Measurements from ENCODE around the gene ELFN2.
"Not testable (repeated sequence)": the region's sequence is repeated elsewhere in the genome, so short reads cannot be mapped to it uniquely, and the experiment has no call there.

Gene ELFN2, protein sequence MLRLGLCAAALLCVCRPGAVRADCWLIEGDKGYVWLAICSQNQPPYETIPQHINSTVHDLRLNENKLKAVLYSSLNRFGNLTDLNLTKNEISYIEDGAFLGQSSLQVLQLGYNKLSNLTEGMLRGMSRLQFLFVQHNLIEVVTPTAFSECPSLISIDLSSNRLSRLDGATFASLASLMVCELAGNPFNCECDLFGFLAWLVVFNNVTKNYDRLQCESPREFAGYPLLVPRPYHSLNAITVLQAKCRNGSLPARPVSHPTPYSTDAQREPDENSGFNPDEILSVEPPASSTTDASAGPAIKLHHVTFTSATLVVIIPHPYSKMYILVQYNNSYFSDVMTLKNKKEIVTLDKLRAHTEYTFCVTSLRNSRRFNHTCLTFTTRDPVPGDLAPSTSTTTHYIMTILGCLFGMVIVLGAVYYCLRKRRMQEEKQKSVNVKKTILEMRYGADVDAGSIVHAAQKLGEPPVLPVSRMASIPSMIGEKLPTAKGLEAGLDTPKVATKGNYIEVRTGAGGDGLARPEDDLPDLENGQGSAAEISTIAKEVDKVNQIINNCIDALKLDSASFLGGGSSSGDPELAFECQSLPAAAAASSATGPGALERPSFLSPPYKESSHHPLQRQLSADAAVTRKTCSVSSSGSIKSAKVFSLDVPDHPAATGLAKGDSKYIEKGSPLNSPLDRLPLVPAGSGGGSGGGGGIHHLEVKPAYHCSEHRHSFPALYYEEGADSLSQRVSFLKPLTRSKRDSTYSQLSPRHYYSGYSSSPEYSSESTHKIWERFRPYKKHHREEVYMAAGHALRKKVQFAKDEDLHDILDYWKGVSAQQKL

DNA sequence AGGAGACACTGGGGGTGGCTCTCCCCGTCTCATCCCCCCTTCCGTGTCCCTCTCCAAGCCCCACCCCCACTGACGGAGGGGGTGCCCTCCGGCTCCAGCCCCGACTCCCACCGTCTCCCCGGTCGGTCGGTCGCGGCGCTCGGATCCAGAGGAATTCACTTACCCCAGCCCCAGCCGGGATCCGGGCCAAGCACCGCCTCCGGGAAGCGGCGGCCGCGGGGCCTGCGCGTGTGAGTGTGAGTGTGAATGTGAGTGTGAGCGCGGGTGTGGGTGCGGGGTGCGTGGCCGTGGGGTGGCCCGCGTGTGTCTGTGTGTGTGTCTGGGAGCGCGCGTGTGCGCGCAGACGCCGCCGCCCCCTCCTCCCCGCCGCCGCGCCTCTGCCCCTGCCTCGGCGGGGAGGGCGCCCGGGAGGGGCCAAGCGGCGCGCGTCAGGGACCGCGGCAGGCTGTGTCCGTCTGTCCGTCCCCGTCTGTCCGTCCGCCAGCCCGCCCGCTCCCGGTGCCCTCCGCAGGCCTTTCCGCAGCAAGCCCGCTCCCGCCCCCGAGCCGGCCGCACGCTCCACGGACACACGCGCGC, at the start of gene ELFN2:
Gene ELFN2 (minus strand): TSS at position 345 of the 576 bp plus-strand sequence. CDS start 51,945 bp downstream, outside the sequence.
- DNase-seq (ENCODE audit: low read depth): peak; percentile 22

DNA sequence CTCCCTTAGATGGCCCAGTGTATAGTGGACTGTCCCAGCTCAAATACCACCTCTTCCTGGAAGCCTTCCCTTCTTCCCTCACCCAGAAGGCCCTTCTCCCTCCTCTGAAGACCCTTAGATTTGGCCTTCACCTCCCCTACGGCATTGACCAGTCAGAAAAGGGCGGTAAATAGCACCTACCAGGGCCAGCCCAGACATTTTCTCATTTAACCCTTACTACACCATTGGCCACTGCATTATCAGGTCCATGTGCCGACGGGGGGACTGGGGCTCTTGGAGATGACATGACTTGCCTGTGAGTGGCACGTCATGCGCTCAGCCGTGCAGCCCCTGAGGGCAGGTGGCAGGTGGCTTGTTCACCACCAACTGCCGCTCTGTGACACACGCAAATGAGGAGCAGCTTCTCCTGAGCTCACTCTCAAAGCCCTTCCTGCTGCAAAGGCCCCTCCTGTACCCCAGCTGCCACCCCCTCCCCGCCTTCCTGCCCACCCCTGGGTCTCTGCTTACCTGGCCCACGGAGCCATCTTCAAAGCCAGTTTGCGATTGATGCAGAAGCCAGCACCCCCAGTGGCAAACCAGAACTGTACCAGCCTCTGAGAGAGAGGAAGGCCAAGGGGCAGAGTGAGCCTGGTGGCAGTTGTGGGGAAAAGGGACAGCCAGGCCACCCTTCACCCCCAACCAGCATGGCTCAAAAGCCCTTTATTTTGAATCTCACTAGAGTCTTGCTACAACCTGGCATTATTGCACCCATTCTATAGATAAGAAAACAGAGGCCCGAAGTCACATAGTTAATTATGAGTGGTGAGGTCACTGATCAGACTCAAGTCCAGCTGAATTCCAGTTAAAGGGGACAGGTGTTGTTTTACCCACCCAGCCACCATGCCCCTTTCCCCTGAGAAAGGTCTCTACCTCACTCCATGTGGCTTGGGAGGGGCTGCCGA, 49.4 kb upstream of the ELFN2 start:
- DNase-seq (ENCODE audit: low read depth): no peak

DNA sequence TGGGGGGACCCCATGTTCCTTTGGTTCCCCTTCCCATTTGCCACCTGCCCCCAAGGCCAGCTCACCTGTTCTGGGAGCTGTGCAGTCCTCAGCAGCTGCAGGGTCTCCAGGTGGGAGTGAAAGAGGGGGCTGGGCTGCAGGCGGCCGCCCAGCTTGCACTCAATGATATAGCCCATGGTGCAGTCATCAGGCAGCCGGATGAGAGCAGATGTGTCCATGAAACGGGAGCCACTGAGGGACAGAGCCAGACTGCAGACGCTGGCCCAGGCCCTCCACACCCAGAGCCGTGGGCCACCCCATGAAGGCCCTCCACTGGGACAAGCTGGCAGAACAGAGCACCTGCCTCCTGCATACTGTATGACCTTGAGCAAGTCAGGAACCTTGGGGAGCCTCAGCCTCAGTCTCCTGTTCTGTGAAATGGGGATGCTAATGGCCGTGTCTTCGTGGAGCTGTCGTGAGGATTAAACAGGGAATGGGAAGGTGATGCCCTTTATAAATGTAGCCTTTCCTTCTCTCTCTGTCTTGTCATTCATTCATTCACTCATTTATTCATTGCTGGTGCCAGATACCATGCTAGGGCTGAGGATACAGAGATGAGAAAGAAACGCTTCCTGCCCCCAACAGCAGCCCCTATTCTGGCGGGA, 47.3 kb upstream of the ELFN2 start:
- DNase-seq (ENCODE audit: low read depth): no peak

DNA sequence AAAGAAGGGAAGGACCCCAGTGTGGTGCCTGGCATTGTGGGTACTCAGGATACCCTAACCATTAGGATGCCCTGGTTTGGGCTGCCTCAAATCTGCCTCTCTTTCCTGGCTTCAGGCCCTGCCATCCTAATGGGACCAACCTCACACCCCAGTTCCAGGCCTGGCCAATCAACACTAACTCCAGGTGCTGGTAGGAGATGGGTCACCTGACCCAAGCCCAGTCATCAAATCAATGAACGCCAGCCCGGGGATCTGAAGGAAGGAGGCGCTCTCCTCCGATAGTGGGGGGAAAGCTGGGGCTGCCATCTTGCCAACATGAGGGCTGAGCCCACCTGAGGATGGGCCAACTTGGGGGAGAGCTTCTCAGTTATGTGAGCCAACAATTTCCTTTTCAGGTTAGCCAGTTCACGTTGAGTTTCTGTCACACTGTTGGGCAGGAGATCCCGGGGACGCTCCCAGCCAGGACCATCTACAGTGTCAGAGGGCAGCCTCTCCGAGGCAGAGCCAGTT, 46.2 kb upstream of the ELFN2 start:
- DNase-seq (ENCODE audit: low read depth): no peak

DNA sequence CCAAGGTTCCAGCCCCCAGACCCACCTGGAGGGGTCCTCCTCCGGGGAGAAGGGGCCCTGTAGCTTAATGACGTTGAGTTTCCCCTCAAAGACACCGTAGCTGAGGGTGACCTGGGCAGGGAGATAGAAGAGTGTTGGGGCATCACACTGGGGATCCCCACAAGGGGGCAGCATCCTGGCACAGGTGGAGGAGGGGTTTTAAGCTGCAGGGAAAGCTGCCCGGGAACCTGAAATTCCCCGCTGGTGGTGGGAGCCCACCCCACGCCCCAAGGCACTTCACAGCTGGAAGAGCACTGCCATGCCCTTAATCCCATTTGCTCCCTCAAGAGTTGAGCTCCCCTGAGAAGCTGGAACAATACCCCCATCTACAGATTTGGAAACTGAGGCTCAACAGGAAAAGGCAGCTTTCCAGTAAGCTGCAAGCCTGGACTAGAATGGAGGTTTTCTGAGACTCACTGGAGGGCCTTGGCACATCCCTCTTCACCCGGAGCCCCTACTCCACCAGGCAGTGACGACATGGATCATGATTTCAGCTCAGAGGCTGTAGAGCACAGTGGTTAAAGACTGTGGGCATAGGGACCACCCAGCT, 45.2 kb upstream of the ELFN2 start:
- DNase-seq (ENCODE audit: low read depth): peak; percentile 20

DNA sequence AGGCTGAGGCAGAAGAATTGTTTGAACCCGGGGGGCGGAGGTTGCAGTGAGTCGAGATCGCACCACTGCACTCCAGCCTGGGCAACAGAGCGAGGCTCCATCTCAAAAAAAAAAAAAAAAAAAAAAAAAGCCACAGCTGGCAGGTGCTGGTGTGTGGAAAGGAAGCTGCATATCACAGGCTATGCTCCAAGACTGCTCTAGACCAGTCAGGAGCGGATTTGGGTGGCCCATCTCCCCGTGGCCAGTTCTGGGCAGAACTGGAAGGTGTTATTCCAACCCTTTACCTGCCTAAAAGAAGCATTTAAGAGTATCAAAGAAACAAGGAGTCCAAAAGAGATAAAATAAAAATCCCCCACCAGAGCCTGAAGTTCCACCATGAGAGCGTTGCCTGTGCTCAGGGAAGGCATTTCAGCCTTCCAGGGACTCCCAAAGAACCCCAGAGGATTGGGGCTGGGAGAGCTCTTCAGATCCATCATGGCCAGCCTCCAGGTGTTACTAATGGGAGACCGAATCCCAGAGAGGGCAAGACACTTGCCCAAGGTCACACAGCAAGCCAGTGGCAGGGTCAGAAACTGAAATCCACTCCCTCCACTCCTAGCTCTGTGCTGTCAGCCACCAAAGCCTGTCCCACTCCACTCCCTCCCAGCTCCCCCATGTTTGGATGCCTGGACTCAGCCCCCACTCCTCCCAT, 44.6 kb upstream of the ELFN2 start:
- DNase-seq (ENCODE audit: low read depth): no peak

DNA sequence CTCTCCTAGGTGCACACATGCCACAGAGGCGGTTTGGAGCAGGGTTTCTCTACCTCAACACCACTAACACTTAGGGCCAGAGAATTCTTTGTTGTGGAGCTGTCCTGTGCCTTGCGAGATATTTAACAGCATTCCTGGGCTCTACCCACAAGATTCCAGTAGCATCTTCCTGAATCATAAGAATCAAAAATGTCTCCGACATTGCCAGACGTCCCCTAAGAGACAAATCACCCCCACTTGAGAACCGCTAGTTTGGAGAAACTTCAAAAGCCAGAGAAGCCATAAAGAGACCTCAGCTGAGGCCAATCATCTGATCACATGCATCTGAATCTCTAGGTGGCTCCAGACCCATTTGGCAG, 42.8 kb upstream of the ELFN2 start:
- no peak for DNase-seq (ENCODE audit: low read depth)

DNA sequence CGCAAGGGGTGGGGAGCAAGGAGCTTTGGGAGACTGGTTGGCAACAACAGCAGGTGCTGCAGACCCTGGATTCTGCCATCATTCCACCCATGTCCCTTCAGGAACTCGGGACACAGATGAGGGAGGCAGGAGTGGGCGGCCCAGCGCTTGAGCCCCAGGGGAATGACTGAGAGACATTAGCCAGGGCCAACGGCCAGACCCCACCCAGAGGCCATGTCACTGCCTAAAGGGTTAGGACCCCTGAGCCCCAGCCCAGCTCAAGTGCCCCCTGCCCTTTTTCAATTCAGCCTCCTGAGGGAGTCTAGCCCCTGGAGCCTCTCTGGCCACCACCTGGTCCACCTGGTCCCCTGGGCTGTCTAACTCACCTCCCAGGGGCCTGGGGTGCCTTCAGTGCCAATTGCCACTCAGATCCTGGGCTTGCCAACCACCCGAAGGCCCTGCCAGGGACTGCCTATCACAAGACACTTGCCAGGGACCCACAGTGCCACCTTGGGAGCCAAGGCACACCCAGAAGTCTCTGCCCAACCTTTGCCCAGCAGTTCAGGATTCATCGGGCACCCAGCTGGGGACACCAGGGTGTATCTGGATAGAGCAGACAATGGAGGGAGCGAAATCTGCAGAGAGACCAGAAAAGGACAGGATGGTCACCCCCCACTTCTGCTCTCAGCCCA, 42.3 kb upstream of the ELFN2 start:
- no peak for DNase-seq (ENCODE audit: low read depth)

DNA sequence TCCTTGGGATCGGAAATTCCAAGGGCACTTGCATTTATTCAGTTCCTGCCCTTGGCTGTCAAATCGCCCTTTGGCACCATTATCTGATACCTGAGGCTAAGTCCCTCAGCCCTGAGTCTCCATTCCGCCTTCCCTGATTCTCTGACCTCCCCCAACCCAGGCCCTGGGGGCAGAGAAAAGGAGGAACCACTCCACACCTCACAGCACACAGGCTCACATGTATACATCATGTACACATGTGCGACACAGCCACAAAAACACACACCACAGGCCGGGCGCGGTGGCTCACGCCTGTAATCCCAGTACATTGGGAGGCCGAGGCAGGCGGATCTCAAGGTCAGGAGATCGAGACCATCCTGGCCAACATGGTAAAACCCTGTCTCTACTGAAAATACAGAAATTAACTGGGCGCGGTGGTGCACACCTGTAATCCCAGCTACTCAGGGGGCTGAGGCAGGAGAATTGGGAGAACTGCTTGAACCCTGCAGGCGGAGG, 41.0 kb upstream of the ELFN2 start:
- DNase-seq (ENCODE audit: low read depth): not testable (repeated sequence)

DNA sequence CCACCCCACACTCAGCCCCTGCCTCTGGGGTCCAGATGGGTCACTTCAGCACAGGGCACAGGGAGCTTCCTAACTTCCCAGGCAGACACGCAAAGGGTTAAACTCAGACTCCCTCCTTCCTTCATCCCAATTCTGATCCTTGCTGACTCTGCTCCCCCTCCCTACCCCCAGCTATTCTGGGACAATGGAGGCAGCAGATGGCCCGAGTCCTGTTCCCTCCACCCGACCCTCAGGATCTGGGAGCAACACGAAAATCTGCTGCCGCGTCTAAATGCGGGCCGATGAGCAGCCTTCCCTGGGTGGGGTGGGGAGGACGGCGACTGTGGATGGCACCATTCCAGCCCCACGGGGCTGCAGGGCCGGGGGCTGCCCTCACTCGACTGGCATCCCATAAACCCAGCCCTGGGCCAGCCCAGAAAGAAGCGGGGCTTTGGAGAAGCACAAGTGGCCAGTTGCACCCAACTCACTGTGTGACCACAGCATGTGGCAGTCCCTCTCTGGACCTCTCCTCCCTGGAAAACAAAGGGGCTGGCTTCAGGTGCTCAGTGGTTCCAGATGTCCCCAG, 40.2 kb upstream of the ELFN2 start:
- no peak for DNase-seq (ENCODE audit: low read depth)

DNA sequence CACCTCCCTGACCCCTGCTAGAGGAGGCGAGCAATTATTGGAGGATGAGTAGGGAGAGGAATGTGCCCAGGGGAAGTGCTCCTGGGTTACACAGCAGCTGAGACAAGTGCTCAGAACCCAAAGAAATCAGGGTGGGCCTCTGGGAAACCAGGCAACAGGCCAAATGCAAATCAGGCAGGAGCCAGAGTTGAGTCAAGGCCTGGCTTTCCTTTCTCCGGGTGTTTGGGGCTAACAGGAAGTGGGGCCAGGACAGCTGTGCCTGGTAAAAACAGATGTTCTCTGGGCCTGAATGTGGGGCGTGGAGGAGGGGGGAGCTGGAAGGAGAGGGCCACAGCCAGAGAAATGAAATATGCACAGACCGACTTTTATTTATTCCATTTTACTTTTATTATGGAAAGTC, 36.9 kb upstream of the ELFN2 start:
- DNase-seq (ENCODE audit: low read depth): no peak

DNA sequence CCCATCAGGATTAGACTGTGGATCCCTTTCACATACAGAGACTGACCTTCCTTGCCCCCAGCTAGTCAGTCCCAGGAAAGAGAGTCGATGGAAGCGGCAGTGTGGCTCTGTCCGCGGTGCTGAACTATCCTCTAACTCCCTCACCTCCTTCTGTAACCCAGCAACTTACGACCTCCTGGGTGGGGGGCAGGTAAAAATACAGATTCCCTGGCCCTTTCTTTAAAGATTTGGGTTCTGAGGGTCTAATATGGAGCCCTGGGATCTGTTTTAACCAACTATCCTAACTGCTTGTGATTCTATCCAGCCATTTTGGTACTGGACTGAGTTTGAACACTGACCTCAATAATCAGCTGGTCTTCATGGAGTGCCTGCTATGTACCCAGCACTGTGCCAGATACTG, 35.7 kb upstream of the ELFN2 start:
- DNase-seq (ENCODE audit: low read depth): peak; percentile 34

DNA sequence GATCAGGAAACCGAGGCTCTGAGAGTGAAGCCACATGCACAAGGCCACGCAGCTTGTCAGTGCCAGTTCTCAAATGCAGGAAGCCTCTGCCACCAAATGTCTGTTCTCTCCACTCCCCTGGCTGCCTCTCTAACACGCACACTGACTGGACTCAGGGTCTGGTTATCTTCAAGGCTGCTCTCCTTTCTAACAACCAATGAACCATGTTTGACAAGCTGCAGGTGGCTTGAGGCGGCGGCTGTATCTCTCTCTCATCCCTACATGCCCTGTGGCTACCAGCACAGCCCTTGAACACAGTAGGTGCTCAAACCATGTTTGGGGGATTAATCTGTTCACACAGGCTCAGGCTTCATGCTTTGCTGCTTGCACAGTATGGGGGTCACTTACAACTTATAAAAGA, 35.2 kb upstream of the ELFN2 start:
- DNase-seq (ENCODE audit: low read depth): no peak

DNA sequence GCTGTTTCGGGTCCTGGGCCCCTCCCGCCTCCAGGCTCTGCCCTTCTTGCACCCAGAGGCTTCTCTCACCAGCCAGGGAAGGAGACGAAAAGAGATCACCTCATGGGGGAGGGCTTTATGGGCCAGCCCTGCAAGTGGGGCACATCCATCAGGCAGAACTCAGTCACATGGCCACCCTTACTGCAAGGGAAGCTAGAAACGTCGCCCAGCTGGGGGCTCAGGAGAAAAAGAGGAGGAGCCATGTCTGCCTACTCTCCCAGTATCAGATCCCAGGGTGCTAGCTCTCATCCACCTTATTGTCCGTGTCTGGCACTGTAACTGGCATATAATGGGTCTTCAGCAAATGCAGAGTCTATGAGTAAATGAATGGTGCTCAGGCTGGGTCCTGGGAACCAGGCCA, 34.7 kb upstream of the ELFN2 start:
- DNase-seq (ENCODE audit: low read depth): no peak

DNA sequence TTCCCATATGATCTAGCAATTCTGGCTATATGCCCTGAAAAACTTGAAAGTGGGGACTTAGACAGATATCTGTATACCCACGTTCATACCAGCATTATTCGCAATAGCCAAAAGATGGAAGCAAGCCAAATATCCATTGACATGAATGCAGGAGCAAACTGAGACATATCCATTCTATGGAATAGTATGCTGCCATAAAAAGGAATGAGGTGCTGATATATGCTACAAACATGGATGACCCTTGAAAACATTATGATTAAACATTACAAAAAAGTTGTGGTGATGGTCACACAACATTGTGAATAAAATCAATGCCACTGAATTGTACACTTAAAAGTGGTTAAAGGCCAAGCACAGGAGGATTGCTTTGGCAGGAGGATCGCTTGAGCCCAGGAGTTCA, 33.4 kb upstream of the ELFN2 start:
- no peak for DNase-seq (ENCODE audit: low read depth)

DNA sequence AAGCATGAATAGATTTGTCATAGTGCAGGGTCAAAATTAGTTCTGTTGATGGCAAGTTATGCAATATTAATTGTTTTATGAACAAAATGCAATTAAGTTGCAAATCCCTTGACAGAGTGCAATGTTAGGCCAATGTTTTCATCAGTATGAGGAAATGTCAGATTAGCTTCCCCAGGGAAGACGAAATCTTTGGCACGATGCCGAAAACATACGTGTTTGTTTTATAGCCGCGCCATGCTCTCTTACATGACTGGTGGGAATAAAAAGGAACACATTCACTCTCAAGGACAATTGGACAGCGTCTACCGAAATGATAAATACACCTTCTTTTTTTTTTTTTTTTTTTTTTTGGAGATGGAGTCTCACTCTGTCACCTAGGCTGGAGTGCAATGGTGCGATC, 31.9 kb upstream of the ELFN2 start:
- no peak for DNase-seq (ENCODE audit: low read depth)

DNA sequence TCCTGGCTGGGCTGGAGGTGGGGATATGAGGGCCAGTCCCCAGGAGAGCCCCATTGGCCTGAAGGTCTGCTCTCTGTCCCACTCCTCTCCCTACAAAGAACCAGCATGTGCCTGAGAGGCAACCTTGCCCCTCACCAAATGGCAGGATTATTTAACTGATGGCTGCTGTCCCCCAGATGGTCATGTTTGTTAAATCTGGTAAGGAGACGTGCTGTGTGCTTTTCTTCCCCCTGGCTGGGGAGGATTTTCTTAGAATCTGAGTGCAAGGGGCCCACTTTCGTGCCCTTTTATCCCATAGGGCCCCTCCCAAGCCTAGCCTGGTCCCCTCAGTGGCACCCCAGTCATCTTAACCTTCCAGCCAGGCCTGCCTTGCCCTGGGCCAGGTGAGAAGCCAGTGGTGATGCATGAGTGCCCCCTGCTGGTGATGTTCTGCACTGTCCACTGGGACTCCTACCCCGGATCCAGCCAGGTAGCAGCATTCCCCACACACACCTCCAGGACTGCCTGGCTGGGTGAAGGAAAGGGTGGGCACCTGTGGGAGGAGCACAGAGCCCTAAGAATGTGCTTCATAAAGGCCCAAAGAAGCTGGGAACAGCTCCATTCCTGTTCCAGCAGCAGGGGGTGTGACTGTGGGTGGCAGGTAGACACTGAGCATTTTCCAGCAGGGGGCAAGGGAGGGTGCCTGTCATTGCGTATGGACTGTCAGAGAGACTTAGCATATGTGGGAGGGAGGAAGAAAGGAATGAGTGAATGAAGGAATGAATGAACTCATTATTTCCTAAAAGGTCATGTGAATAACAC, 30.0 kb upstream of the ELFN2 start:
- DNase-seq (ENCODE audit: low read depth): peak; percentile 40

DNA sequence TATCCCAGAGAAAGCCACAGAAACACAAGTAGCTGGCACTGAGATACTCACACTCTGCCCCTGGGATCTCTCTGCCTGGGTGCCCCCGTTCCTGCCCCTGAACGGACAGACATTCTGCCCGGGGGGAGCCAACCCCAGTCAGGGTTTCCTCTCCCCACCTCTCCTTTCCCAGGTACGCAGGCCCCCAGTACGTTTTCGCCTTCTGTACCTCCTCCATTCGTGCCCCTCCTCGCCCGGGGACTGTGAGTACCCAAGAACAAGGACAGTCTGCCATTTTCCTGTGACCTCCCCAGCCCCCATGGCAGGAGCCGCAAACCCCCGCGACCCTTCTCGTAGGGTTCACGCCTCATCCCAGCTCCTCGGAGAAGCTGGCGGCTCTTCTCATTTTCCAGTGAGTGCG, 29.1 kb upstream of the ELFN2 start:
- DNase-seq (ENCODE audit: low read depth): no peak
